Mesothelial cell of epicardium (in vitro differentiated cells): ENCODE data around the gene PARD3B. TPM values are rescaled to one million over a fixed set of nuclear protein-coding genes. Genes with fewer than 3 reads are reported as not detected.

Experiments
- DNase-seq, 2 experiments: peaks; one replicate each; pipeline ENCODE4 v3.0.0; 2021; ENCODE audit warnings: low spot score in 2 of 2; ENCODE audit not compliant: unreplicated experiment in 2 of 2
- H3K27ac Mint-ChIP-seq: 2 replicates; pipeline ENCODE4 v1.8.0; 2021; ENCODE audit warnings: mixed read lengths
- H3K27me3 Mint-ChIP-seq: 2 replicates; pipeline ENCODE4 v1.8.0; 2021; ENCODE audit warnings: low read depth, mixed read lengths
- H3K36me3 Mint-ChIP-seq: 2 replicates; pipeline ENCODE4 v1.8.0; 2021; ENCODE audit warnings: mixed read lengths
- H3K4me1 Mint-ChIP-seq: 2 replicates; pipeline ENCODE4 v1.8.0; 2021; ENCODE audit warnings: mixed read lengths
- H3K4me3 Mint-ChIP-seq: 2 replicates; pipeline ENCODE4 v1.8.0; 2021; ENCODE audit warnings: mild to moderate bottlenecking, moderate library complexity, mixed read lengths
- H3K9me3 Mint-ChIP-seq: 2 replicates; pipeline ENCODE4 v1.8.0; 2021; ENCODE audit warnings: mixed read lengths
- CTCF ChIP-seq: fragments of 200-600 bp; sonication (generic); IDR thresholded peaks from one replicate; pipeline ENCODE4 v1.5.0; 2021; ENCODE audit warnings: antibody characterized with exemption; ENCODE audit not compliant: unreplicated experiment
- total RNA-seq: library from RNA; stranded (reverse); gene quantifications from 3 replicates; pipeline ENCODE4 v1.2.1, GENCODE V29; 2021

The PARD3B gene
- total RNA-seq, 1 donor from 2014 or later, result 23.4 TPM

DNA sequence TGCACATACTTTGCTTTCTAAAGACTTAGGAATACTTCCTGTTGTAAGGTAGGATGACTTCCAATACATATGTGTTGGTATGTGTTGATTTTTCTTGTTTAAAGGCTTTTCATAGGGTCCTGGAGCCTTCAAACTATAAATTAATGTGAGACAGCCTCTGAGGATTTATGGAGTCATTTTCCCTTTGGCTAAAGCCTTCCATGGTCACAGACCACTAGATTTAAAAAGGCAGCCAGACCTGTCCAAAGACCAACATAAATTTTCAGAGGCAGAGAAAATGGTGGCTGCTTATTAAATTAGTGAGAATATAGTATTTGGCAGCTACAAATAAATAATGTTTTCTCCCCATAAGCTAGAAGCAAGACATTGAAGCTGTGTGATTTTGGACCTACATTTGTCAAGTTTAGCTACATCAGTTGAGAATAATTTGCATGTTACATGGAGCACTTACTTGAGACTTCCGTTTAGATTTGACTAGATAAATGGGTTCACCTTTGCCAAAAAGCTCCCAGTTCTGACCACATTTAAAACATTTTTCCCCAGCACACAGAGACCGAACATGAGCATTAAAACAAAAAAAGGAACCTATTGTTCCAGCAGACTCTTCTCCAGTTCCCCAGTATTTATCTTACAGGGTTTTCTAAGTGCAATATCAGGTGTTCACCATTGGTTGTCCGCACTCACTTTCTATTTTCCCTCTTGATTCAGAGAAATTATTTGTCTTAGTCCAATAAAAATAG is 402.9 kb downstream of the PARD3B start:
- DNase-seq, result no peak
- Mint-ChIP-seq H3K27ac (peak overlapping the region; percentile 14), H3K36me3 (peaks cover 19% of the 10 kb centered on the region), H3K4me3 (no peak overlapping the region), H3K27me3 (no peaks in the 10 kb centered on the region), H3K9me3 (peaks cover 29% of the 10 kb centered on the region), H3K4me1 (peaks cover 10% of the 10 kb centered on the region)
- TF ChIP-seq CTCF, result no peak

DNA sequence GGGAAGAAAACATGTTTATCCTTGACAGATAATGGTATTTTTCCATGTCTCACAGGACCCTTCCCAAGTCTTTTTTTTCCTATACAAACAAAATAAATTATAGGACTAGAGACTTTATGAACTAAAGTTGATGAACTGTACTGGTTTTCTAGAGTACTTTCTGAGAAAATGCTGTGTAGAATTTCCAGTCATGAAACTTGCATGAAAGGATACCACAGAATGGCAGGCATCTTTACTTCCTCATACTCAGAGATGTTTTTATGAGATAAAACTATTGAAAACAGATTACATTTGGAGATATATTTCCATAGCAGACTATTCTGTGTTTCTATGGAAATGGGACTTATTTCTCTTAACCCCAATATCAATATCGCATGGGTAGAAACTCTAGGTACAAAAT is 403.5 kb downstream of the PARD3B start:
- Mint-ChIP-seq H3K36me3 (peaks cover 18% of the 10 kb centered on the region), H3K4me1 (peaks cover 10% of the 10 kb centered on the region), H3K27ac (no peak overlapping the region), H3K27me3 (no peaks in the 10 kb centered on the region), H3K9me3 (peaks cover 25% of the 10 kb centered on the region), H3K4me3 (no peak overlapping the region)
- DNase-seq, result no peak
- TF ChIP-seq CTCF, result no peak

GRCh38 chr2:204950695-204951346 is 405.5 kb downstream of the PARD3B start:
- no peak for TF ChIP-seq CTCF
- Mint-ChIP-seq H3K27ac (no peak overlapping the region), H3K9me3 (peaks cover 9% of the 10 kb centered on the region), H3K27me3 (no peaks in the 10 kb centered on the region), H3K36me3 (peaks cover 8% of the 10 kb centered on the region), H3K4me1 (peaks cover 10% of the 10 kb centered on the region), H3K4me3 (no peak overlapping the region)
- no peak for DNase-seq

GRCh38 chr2:204958371-204958770 is 413.1 kb downstream of the PARD3B start:
- no peak for TF ChIP-seq CTCF
- H3K27me3 Mint-ChIP-seq, result no peaks in the 10 kb centered on the region
- no peak for DNase-seq

DNA sequence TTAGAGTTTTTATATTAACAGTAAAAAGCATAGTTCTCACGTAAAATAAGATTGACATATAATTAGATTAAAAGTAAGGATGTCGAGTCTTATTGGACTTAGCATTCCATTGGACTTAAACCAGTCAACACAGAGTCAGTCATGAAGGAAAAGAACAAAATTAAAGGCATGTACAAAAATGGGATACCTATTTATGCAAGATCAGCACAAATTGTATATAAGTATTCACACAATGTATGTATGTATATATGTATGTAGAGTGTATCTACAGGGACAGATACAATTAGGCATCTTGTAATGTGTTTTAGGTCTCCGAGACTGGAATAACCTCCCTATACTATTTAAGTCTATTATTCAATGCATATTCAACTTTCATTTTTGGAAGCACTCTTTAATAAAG is 419.1 kb downstream of the PARD3B start:
- Mint-ChIP-seq H3K4me1 (peaks cover 16% of the 10 kb centered on the region), H3K27ac (no peak overlapping the region), H3K27me3 (no peaks in the 10 kb centered on the region), H3K36me3 (no peaks in the 10 kb centered on the region), H3K4me3 (no peak overlapping the region), H3K9me3 (no peaks in the 10 kb centered on the region)
- no peak for TF ChIP-seq CTCF
- no peak for DNase-seq

More at GRCh38 chr2:204958371-204958770, 413.1 kb downstream of the PARD3B start:
- no peaks in the 10 kb centered on the region for H3K36me3 Mint-ChIP-seq
- no peaks in the 10 kb centered on the region for H3K4me1 Mint-ChIP-seq
- no peak overlapping the region for H3K4me3 Mint-ChIP-seq
- no peak overlapping the region for H3K27ac Mint-ChIP-seq
- H3K9me3 Mint-ChIP-seq, result no peaks in the 10 kb centered on the region
